ENCODE results near the gene DNAJC5.
A peak's percentile ranks its signal among the peaks of the same experiment; 100 is the strongest.

DNAJC5 gene

GRCh38 chr20:63979557-63980316 is 84.8 kb downstream of the DNAJC5 start, which contains the start of gene SAMD10:
TSS of gene SAMD10 (minus strand) at chr20:63979642. CDS start at chr20:63979467, 175 bp downstream.
- peak within 1 kb of the TSS; percentile 96 for H3K27ac Mint-ChIP-seq
- H3K36me3 Mint-ChIP-seq: peaks cover 29% of the 10 kb centered on the region
- H3K4me1 Mint-ChIP-seq: peaks cover 67% of the 10 kb centered on the region

GRCh38 chr20:63980317-63980805 is 85.4 kb downstream of the DNAJC5 start:
- Mint-ChIP-seq H3K4me1 (peaks cover 67% of the 10 kb centered on the region), H3K36me3 (peaks cover 27% of the 10 kb centered on the region), H3K9me3 (no peaks in the 10 kb centered on the region), H3K27ac (peak overlapping the region; percentile 96), H3K27me3 (no peaks in the 10 kb centered on the region), H3K4me3 (peak overlapping the region; percentile 95)
- CTCF ChIA-PET: interaction anchor here (0.5 to 2.3 kb wide), 19 partner anchors 8 to 443 kb away, joined by 3 to 89 read pairs (median 6); partner anchors contain the start of genes C20orf204, DNAJC5, OPRL1 and PTK6
- DNase-seq: peak; percentile 50

More at GRCh38 chr20:63979557-63980316, 84.8 kb downstream of the DNAJC5 start, which contains the start of gene SAMD10:
- DNase-seq: peak; percentile 72
- peak within 1 kb of the TSS; percentile 95 for H3K4me3 Mint-ChIP-seq
- H3K27me3 Mint-ChIP-seq: no peaks in the 10 kb centered on the region
- CTCF ChIA-PET: interaction anchor here (1.0 to 2.3 kb wide), 17 partner anchors 8 to 442 kb away, joined by 3 to 89 read pairs (median 6); partner anchors contain the start of genes C20orf204, DNAJC5, OPRL1 and PTK6
- H3K9me3 Mint-ChIP-seq: no peaks in the 10 kb centered on the region

GRCh38 chr20:63980806-63981728 is 86.1 kb downstream of the DNAJC5 start, which contains the start of gene PRPF6:
TSS of gene PRPF6 (plus strand) at chr20:63981132. CDS start at chr20:63981246, 114 bp downstream.
- CTCF ChIA-PET: interaction anchor here (0.5 to 2.3 kb wide), 20 partner anchors 8 to 443 kb away, joined by 3 to 89 read pairs (median 6); partner anchors contain the start of genes C20orf204, DNAJC5, OPRL1 and PTK6
- Mint-ChIP-seq H3K27ac (peak within 1 kb of the TSS; percentile 96), H3K27me3 (no peaks in the 10 kb centered on the region), H3K4me1 (peaks cover 67% of the 10 kb centered on the region), H3K9me3 (no peaks in the 10 kb centered on the region), H3K36me3 (peaks cover 33% of the 10 kb centered on the region), H3K4me3 (peak within 1 kb of the TSS; percentile 95)
- peak; percentile 96 for DNase-seq

DNA sequence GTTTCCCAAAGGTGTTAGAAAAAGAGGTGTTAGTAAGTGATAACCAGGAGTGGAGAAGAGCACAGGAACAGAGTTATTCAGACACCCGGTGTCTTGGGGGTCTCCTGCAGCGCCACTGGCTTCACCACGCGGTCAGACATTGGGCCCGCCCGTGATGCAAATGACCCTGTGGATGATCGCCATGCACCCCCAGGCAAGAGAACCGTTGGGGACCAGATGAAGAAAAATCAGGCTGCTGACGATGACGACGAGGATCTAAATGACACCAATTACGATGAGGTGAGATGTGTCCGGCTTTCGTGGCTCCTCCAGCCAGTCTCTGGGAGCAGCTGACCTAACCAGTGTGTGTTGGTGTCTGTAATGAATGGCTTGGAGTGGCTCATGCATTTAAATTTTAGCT is 88.0 kb downstream of the DNAJC5 start:
- peaks cover 33% of the 10 kb centered on the region for H3K36me3 Mint-ChIP-seq
- H3K9me3 Mint-ChIP-seq: no peaks in the 10 kb centered on the region
- no peak for DNase-seq
- H3K27ac Mint-ChIP-seq: no peak overlapping the region
- peak overlapping the region; percentile 38 for H3K4me3 Mint-ChIP-seq
- H3K27me3 Mint-ChIP-seq: no peaks in the 10 kb centered on the region
- CTCF ChIA-PET: interaction anchor here (1.1 to 1.7 kb wide), 2 partner anchors 9 to 55 kb away, joined by 3 to 5 read pairs; no protein-coding TSS in a partner anchor
- H3K4me1 Mint-ChIP-seq: peaks cover 48% of the 10 kb centered on the region
